GM23338 (cell line): ENCODE results near the gene ARSI. TPM values are rescaled to one million over a fixed set of nuclear protein-coding genes. Genes with fewer than 3 reads are reported as not detected.

Source experiments
- ATAC-seq: fragments of 200-7000 bp; cut with Tn5 transposase; 3 replicates; pipeline ENCODE4 v1.9.1; 2020
- DNase-seq: peaks from one replicate; pipeline ENCODE4 v3.0.0-alpha.2; 2015; ENCODE audit warnings: low spot score
- H2AFZ ChIP-seq: fragments of 200-600 bp; sonication (generic); 2 replicates; pipeline ENCODE4 v1.8.0; 2016; ENCODE audit warnings: antibody characterized with exemption, mild to moderate bottlenecking, moderate library complexity
- H3F3A ChIP-seq: fragments of 200-600 bp; sonication (generic); replicated peaks from 2 replicates; pipeline ENCODE4 v1.8.0; 2017; ENCODE audit warnings: antibody characterized with exemption, mixed run types, low read depth
- H3K27ac ChIP-seq: fragments of 200-600 bp; sonication (generic); 2 replicates; pipeline ENCODE4 v1.6.1; 2016; ENCODE audit warnings: low read depth
- H3K27me3 ChIP-seq: fragments of 200-600 bp; sonication (generic); 2 replicates; pipeline ENCODE4 v1.8.0; 2016; ENCODE audit warnings: mild to moderate bottlenecking, mixed run types, moderate library complexity; ENCODE audit not compliant: insufficient read depth
- H3K36me3 ChIP-seq: fragments of 200-600 bp; sonication (generic); 2 replicates; pipeline ENCODE4 v1.8.0; 2016; ENCODE audit warnings: mild to moderate bottlenecking; ENCODE audit not compliant: insufficient read depth
- H3K4me1 ChIP-seq: fragments of 200-600 bp; sonication (generic); 2 replicates; pipeline ENCODE4 v1.8.0; 2016; ENCODE audit warnings: mild to moderate bottlenecking, moderate library complexity; ENCODE audit not compliant: insufficient read depth
- H3K4me2 ChIP-seq: fragments of 200-600 bp; sonication (generic); 2 replicates; pipeline ENCODE4 v1.7.1; 2017; ENCODE audit warnings: mixed run types
- H3K4me3 ChIP-seq: fragments of 200-600 bp; sonication (generic); 2 replicates; pipeline ENCODE4 v1.6.1; 2016; ENCODE audit warnings: mixed run types
- H3K79me2 ChIP-seq: fragments of 200-600 bp; sonication (generic); replicated peaks from 2 replicates; pipeline ENCODE4 v1.8.0; 2017; ENCODE audit warnings: mild to moderate bottlenecking; ENCODE audit not compliant: insufficient read depth
- H3K9me2 ChIP-seq: fragments of 200-600 bp; sonication (generic); 2 replicates; pipeline ENCODE4 v1.8.0; 2017; ENCODE audit not compliant: insufficient read depth
- H4K20me1 ChIP-seq: fragments of 200-600 bp; sonication (generic); replicated peaks from 2 replicates; pipeline ENCODE4 v1.8.0; 2017; ENCODE audit warnings: mild to moderate bottlenecking; ENCODE audit not compliant: insufficient read depth
- H3K27ac Mint-ChIP-seq: 2 replicates; pipeline ENCODE4 v1.8.0; 2020; ENCODE audit warnings: inconsistent platforms, mild to moderate bottlenecking, moderate library complexity, mixed read lengths
- H3K27me3 Mint-ChIP-seq: 3 replicates; pipeline ENCODE4 v1.8.0; 2022; ENCODE audit warnings: low read depth, mild to moderate bottlenecking, moderate library complexity, mixed read lengths, inconsistent platforms; ENCODE audit not compliant: insufficient read depth, poor library complexity
- H3K36me3 Mint-ChIP-seq: 3 replicates; pipeline ENCODE4 v1.8.0; 2021; ENCODE audit warnings: low read depth, mild to moderate bottlenecking, inconsistent platforms, moderate library complexity, mixed read lengths
- H3K4me1 Mint-ChIP-seq: 3 replicates; pipeline ENCODE4 v1.8.0; 2020; ENCODE audit warnings: mild to moderate bottlenecking, inconsistent platforms, mixed read lengths
- H3K4me3 Mint-ChIP-seq: 3 replicates; pipeline ENCODE4 v1.8.0; 2021; ENCODE audit warnings: moderate library complexity, mild to moderate bottlenecking, inconsistent platforms, mixed read lengths
- H3K9me3 Mint-ChIP-seq: 3 replicates; pipeline ENCODE4 v1.8.0; 2020; ENCODE audit warnings: moderate library complexity, mild to moderate bottlenecking, inconsistent platforms, mixed read lengths
- CREB1 ChIP-seq: fragments of 250-450 bp; sonication (Bioruptor Pico); IDR thresholded peaks from 2 replicates; pipeline ENCODE4 v1.5.0; 2020; ENCODE audit warnings: low read depth, mild to moderate bottlenecking, moderate library complexity
- ETS1 ChIP-seq: IDR thresholded peaks from 2 replicates; pipeline ENCODE4 v1.6.1; 2016; ENCODE audit warnings: antibody characterized with exemption
- EZH2 ChIP-seq: fragments of 200-600 bp; sonication (generic); IDR thresholded peaks from one replicate; pipeline ENCODE4 v1.8.0; 2017; ENCODE audit warnings: antibody characterized with exemption, mild to moderate bottlenecking, low read depth; ENCODE audit not compliant: unreplicated experiment
- EZH2phosphoT487 ChIP-seq: fragments of 200-600 bp; sonication (generic); IDR thresholded peaks from one replicate; pipeline ENCODE4 v1.8.1; 2018; ENCODE audit warnings: antibody characterized with exemption; ENCODE audit not compliant: unreplicated experiment
- JUNB ChIP-seq: IDR thresholded peaks from one replicate; pipeline ENCODE4 v1.6.1; 2016; ENCODE audit warnings: antibody characterized with exemption; ENCODE audit not compliant: unreplicated experiment
- NANOG ChIP-seq: IDR thresholded peaks from 2 replicates; pipeline ENCODE4 v1.6.1; 2016; ENCODE audit warnings: antibody characterized with exemption, borderline replicate concordance
- POLR2AphosphoS5 ChIP-seq: IDR thresholded peaks from 2 replicates; pipeline ENCODE4 v1.6.1; 2016; ENCODE audit warnings: antibody characterized with exemption, low read depth
- STAT1 ChIP-seq: IDR thresholded peaks from one replicate; pipeline ENCODE4 v1.6.1; 2016; ENCODE audit warnings: antibody characterized with exemption; ENCODE audit not compliant: unreplicated experiment
- ZNF114 ChIP-seq: fragments of 250-450 bp; sonication (Bioruptor Pico); IDR thresholded peaks from 2 replicates; pipeline ENCODE4 v1.5.0; 2020; ENCODE audit warnings: mild to moderate bottlenecking, moderate library complexity
- ZNF331 ChIP-seq: fragments of 250-450 bp; sonication (Bioruptor Pico); IDR thresholded peaks from 2 replicates; pipeline ENCODE4 v1.5.0; 2020; ENCODE audit warnings: low read depth, mild to moderate bottlenecking, moderate library complexity
- ZNF462 ChIP-seq: fragments of 250-450 bp; sonication (Bioruptor Pico); IDR thresholded peaks from 2 replicates; pipeline ENCODE4 v1.5.0; 2020; ENCODE audit warnings: mild to moderate bottlenecking, moderate library complexity
- polyA plus RNA-seq: library from polyadenylated mRNA; unstranded; fragments of >200 nt; fragmentation: Nextera tagmentation; extraction: Ambion mirVana; gene quantifications from 2 replicates; pipeline ENCODE4 v1.2.1, GENCODE V29; 2016
- total RNA-seq: library from RNA; depleted of rRNA; stranded (reverse); fragments of >200 nt; shearing (Covaris generic); gene quantifications from 2 replicates; pipeline ENCODE4 v1.2.3, GENCODE V29; 2014

ARSI gene
- total and polyA plus RNA-seq, 2 experiments from 2014 or later, result 0.99 to 6.9 TPM

GRCh38 chr5:150303070-150303615, 438 bp upstream of the ARSI start:
- Histone ChIP-seq H3K4me1 (peaks cover 48% of the 10 kb centered on the region), H3K4me3 (peak overlapping the region; percentile 66), H3K9me2 (no peaks in the 10 kb centered on the region), H3K4me2 (peak overlapping the region; percentile 85), H3K27me3 (peaks cover 12% of the 10 kb centered on the region), H4K20me1 (no peaks in the 10 kb centered on the region), H2AFZ (peak overlapping the region; percentile 93), H3K79me2 (no peaks in the 10 kb centered on the region), H3F3A (peaks cover 7% of the 10 kb centered on the region; the same call in 1 of the 2 replicates), H3K27ac (peak overlapping the region; percentile 66; the same call in 1 of the 2 replicates), H3K36me3 (no peaks in the 10 kb centered on the region)
- ATAC-seq, result peak; percentile 12
- no peak overlapping the region for H3K27ac Mint-ChIP-seq
- no peak for TF ChIP-seq STAT1
- peak; percentile 40; the same call in 1 of the 2 replicates for TF ChIP-seq POLR2AphosphoS5
- peaks cover 54% of the 10 kb centered on the region for H3K4me1 Mint-ChIP-seq
- H3K4me3 Mint-ChIP-seq, result peak overlapping the region; percentile 84
- no peaks in the 10 kb centered on the region for H3K36me3 Mint-ChIP-seq
- peaks cover 16% of the 10 kb centered on the region for H3K27me3 Mint-ChIP-seq
- DNase-seq, result peak; percentile 66
- H3K9me3 Mint-ChIP-seq, result no peaks in the 10 kb centered on the region

- Histone ChIP-seq H3K36me3 (no peaks in the 10 kb centered on the region), H3K27me3 (peaks cover 12% of the 10 kb centered on the region), H3K27ac (no peak overlapping the region), H3K4me1 (peaks cover 48% of the 10 kb centered on the region), H3F3A (peaks cover 7% of the 10 kb centered on the region; the same call in 1 of the 2 replicates), H3K4me2 (peak overlapping the region; percentile 85), H4K20me1 (no peaks in the 10 kb centered on the region), H2AFZ (peak overlapping the region; percentile 99), H3K4me3 (peak overlapping the region; percentile 66), H3K79me2 (no peaks in the 10 kb centered on the region), H3K9me2 (no peaks in the 10 kb centered on the region)
- H3K4me1 Mint-ChIP-seq, result peaks cover 54% of the 10 kb centered on the region
- H3K27ac Mint-ChIP-seq, result no peak overlapping the region
- ATAC-seq (peak; percentile 1; the same call in 1 of the 3 replicates), DNase-seq (peak; percentile 22)
- H3K9me3 Mint-ChIP-seq, result no peaks in the 10 kb centered on the region
- H3K36me3 Mint-ChIP-seq, result no peaks in the 10 kb centered on the region
- peaks cover 16% of the 10 kb centered on the region for H3K27me3 Mint-ChIP-seq
- H3K4me3 Mint-ChIP-seq, result peak overlapping the region; percentile 60
- no peak for TF ChIP-seq NANOG
- no peak for TF ChIP-seq JUNB
- TF ChIP-seq ZNF114, result no peak
- no peak for TF ChIP-seq EZH2phosphoT487
- no peak for TF ChIP-seq CREB1 (CRISPR knock-in tag)
- TF ChIP-seq EZH2, result no peak
- TF ChIP-seq ETS1, result no peak
- TF ChIP-seq STAT1, result no peak
- TF ChIP-seq ZNF331 (CRISPR knock-in tag), result no peak
- TF ChIP-seq ZNF462 (CRISPR knock-in tag), result no peak
- TF ChIP-seq POLR2AphosphoS5, result no peak
Measured at GRCh38 chr5:150301901-150302300, 804 bp downstream of the ARSI start.
